ENCODE measurements around the gene FGD6. TPM values are rescaled to one million over a fixed set of nuclear protein-coding genes. Genes with fewer than 3 reads are reported as not detected.

Gene FGD6
- total RNA-seq, 2 experiments from 2014 or later: 1.5 TPM

DNA sequence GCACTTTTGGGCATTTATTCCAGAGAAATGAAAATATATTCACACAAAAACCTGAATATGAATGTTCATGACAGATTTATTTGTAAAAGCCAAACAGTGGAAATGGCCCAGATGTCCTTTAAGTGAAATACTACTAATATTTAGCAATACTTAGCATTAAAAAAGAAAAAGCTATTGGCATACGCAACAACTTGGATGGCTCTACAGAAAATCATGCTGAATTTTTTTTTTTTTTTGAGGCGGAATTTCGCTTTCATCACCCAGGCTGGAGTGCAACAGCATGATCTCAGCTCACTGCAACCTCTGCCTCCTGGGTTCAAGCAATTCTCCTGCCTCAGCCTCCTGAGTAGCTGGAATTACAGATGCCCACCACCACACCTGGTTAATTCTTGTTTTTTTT lies 24.1 kb downstream of the FGD6 start:
- no peaks in the 10 kb centered on the region for H3K9me3 Mint-ChIP-seq
- no peak overlapping the region for H3K4me3 Mint-ChIP-seq
- intact Hi-C loops (cut with DNase I, micrococcal nuclease): no loop called here
- ChIA-PET CTCF (interaction anchor here (0.6 kb wide), 1 partner anchor 341 kb away, joined by 3 read pairs; no protein-coding TSS in a partner anchor), POLR2A (no interaction called here)
- no peaks in the 10 kb centered on the region for H3K9me3 ChIP-seq (ENCODE audit: control insufficient read depth in 1 of 2, insufficient read depth in 1 of 2, low read length in 2 of 2)
- no peak overlapping the region for H3K27ac Mint-ChIP-seq
- ATAC-seq (ENCODE audit: poor library complexity) (no peak), DNase-seq (no peak)
- no peaks in the 10 kb centered on the region for H3K27me3 ChIP-seq (ENCODE audit: control insufficient read depth in 1 of 2, insufficient read depth in 2 of 2, low read length in 2 of 2)
- TF ChIP-seq, protein P1, sequence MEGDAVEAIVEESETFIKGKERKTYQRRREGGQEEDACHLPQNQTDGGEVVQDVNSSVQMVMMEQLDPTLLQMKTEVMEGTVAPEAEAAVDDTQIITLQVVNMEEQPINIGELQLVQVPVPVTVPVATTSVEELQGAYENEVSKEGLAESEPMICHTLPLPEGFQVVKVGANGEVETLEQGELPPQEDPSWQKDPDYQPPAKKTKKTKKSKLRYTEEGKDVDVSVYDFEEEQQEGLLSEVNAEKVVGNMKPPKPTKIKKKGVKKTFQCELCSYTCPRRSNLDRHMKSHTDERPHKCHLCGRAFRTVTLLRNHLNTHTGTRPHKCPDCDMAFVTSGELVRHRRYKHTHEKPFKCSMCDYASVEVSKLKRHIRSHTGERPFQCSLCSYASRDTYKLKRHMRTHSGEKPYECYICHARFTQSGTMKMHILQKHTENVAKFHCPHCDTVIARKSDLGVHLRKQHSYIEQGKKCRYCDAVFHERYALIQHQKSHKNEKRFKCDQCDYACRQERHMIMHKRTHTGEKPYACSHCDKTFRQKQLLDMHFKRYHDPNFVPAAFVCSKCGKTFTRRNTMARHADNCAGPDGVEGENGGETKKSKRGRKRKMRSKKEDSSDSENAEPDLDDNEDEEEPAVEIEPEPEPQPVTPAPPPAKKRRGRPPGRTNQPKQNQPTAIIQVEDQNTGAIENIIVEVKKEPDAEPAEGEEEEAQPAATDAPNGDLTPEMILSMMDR (IDR thresholded peaks at IDR 0.05): no peak
- H3K36me3 ChIP-seq (ENCODE audit: insufficient read depth, low read length): no peaks in the 10 kb centered on the region
- H3K4me3 ChIP-seq (ENCODE audit: low read length): no peak overlapping the region
- H3K27ac ChIP-seq (ENCODE audit: low read depth in 1 of 2, low read length in 2 of 2): no peak overlapping the region
- H3K4me1 Mint-ChIP-seq (ENCODE audit: low read depth): no peaks in the 10 kb centered on the region
- no peaks in the 10 kb centered on the region for H3K4me1 ChIP-seq (ENCODE audit: insufficient read depth, low read length)
- H3K27me3 Mint-ChIP-seq: no peaks in the 10 kb centered on the region
- no peaks in the 10 kb centered on the region for H3K36me3 Mint-ChIP-seq (ENCODE audit: low read depth)

DNA sequence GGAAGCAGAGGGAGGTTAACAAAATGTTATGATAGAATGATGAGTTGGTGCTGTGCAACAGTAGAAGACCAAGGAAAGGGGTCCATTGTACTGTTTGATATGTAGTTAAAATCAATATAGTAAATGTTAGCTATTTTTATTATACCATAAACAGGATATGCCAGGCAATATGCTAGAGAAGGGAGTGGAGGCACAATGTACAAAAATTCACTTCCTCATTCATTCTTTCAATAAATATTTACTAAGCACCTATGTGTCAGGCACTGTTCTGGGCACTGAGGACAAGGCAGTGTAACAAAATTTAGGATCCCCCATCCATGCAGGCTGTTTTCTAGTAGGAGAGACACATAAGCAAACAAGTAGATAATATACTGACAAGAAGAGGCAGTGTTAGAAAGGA lies 25.0 kb downstream of the FGD6 start:
- Mint-ChIP-seq H3K27ac (no peak overlapping the region), H3K4me3 (no peak overlapping the region), H3K4me1 (ENCODE audit: low read depth) (no peaks in the 10 kb centered on the region), H3K27me3 (no peaks in the 10 kb centered on the region), H3K36me3 (ENCODE audit: low read depth) (no peaks in the 10 kb centered on the region), H3K9me3 (no peaks in the 10 kb centered on the region)
- Histone ChIP-seq H3K4me1 (ENCODE audit: insufficient read depth, low read length) (no peaks in the 10 kb centered on the region), H3K4me3 (ENCODE audit: low read length) (no peak overlapping the region), H3K27ac (ENCODE audit: low read depth in 1 of 2, low read length in 2 of 2) (no peak overlapping the region), H3K27me3 (ENCODE audit: control insufficient read depth in 1 of 2, insufficient read depth in 2 of 2, low read length in 2 of 2) (no peaks in the 10 kb centered on the region), H3K9me3 (ENCODE audit: control insufficient read depth in 1 of 2, insufficient read depth in 1 of 2, low read length in 2 of 2) (no peaks in the 10 kb centered on the region), H3K36me3 (ENCODE audit: insufficient read depth, low read length) (no peaks in the 10 kb centered on the region)
- no peak for ATAC-seq (ENCODE audit: poor library complexity)
- no peak for DNase-seq
- TF ChIP-seq, protein P1 (IDR thresholded peaks at IDR 0.05): no peak
- CTCF ChIA-PET: no interaction called here
- intact Hi-C loops (cut with DNase I, micrococcal nuclease): no loop called here
- POLR2A ChIA-PET: no interaction called here

DNA sequence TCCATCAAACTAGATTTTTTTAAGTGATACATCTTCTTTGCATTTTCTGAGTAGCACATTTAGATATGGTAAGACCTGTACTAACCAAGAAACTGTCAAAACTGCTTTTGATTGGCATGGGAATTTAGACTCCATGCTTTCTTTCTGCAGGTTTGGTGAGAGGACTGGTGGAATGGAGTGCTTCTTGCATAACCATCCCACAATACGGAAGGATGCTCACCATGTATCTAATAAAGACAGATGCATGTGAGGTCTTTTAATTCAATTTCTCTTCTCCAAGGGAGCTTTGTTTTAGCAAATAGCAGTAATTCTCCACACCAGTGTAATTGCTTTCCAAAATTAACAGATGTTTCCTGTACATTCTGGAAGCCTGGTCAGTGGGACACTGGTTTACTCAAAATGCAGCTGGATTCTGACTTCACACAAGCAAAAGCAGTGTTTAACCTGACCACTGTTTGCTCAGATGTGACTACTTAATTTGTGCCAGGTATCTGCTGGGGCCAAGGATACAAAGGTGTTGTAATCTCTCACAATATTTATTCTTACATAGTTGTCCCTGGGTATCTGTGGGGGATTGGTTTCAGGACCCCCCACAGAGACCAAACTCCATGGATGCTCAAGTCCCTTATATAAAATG lies 26.1 kb downstream of the FGD6 start:
- Histone ChIP-seq H3K27ac (ENCODE audit: low read depth in 1 of 2, low read length in 2 of 2) (no peak overlapping the region), H3K9me3 (ENCODE audit: control insufficient read depth in 1 of 2, insufficient read depth in 1 of 2, low read length in 2 of 2) (no peaks in the 10 kb centered on the region), H3K36me3 (ENCODE audit: insufficient read depth, low read length) (no peaks in the 10 kb centered on the region), H3K4me1 (ENCODE audit: insufficient read depth, low read length) (no peaks in the 10 kb centered on the region), H3K27me3 (ENCODE audit: control insufficient read depth in 1 of 2, insufficient read depth in 2 of 2, low read length in 2 of 2) (no peaks in the 10 kb centered on the region), H3K4me3 (ENCODE audit: low read length) (no peak overlapping the region)
- Mint-ChIP-seq H3K4me3 (no peak overlapping the region), H3K4me1 (ENCODE audit: low read depth) (no peaks in the 10 kb centered on the region), H3K9me3 (no peaks in the 10 kb centered on the region), H3K27me3 (no peaks in the 10 kb centered on the region), H3K27ac (no peak overlapping the region), H3K36me3 (ENCODE audit: low read depth) (no peaks in the 10 kb centered on the region)
- ChIA-PET CTCF (no interaction called here), POLR2A (no interaction called here)
- ATAC-seq (ENCODE audit: poor library complexity) (no peak), DNase-seq (no peak)
- TF ChIP-seq, protein P1 (IDR thresholded peaks at IDR 0.05): no peak
- intact Hi-C loops (cut with DNase I, micrococcal nuclease): no loop called here
